ENCODE data around the gene EHMT1.

DNA sequence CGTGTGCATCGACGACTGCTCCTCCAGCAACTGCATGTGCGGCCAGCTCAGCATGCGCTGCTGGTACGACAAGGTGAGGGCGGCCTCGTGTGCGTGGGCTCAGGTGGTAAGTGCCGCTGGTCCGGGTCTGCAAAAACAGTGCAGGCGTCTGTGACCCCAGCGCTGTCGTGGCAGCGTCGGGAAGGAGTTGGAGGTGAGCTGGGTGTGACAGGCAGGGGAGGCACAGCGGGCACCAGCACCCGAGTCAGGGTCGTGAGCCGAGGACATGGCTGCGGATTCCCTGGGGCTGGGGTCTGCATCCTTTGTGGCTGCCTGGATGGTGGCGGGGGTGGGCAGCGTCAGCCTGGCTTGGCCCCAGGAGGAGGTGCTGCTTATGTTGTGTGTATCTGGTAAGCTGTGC lies 195.6 kb downstream of the EHMT1 start:
- no peak for TF ChIP-seq POLR2A (IDR thresholded peaks at IDR 0.05)
- TF ChIP-seq, protein P1, sequence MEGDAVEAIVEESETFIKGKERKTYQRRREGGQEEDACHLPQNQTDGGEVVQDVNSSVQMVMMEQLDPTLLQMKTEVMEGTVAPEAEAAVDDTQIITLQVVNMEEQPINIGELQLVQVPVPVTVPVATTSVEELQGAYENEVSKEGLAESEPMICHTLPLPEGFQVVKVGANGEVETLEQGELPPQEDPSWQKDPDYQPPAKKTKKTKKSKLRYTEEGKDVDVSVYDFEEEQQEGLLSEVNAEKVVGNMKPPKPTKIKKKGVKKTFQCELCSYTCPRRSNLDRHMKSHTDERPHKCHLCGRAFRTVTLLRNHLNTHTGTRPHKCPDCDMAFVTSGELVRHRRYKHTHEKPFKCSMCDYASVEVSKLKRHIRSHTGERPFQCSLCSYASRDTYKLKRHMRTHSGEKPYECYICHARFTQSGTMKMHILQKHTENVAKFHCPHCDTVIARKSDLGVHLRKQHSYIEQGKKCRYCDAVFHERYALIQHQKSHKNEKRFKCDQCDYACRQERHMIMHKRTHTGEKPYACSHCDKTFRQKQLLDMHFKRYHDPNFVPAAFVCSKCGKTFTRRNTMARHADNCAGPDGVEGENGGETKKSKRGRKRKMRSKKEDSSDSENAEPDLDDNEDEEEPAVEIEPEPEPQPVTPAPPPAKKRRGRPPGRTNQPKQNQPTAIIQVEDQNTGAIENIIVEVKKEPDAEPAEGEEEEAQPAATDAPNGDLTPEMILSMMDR (IDR thresholded peaks at IDR 0.05): no peak
